ENCODE data around the gene FAM3C. TPM values are rescaled to one million over a fixed set of nuclear protein-coding genes. Genes with fewer than 3 reads are reported as not detected.
"Not testable (repeated sequence)": the region's sequence is repeated elsewhere in the genome, so short reads cannot be mapped to it uniquely, and the experiment has no call there.

The FAM3C gene
- total RNA-seq, 1 donor = 24.9 TPM

- not testable (repeated sequence) for H3K4me1 ChIP-seq (ENCODE audit: insufficient read depth, low read length); H3K27me3 ChIP-seq (ENCODE audit: insufficient read depth, low read length); H3K4me3 ChIP-seq (ENCODE audit: low read length); H3K9me3 ChIP-seq (ENCODE audit: low read depth, low read length)
Measured at GRCh38 chr7:121421743-121422142, 25.6 kb upstream of the FAM3C start.

GRCh38 chr7:121420976-121421375, 24.9 kb upstream of the FAM3C start:
- Histone ChIP-seq H3K4me3 (ENCODE audit: low read length) (no peak overlapping the region), H3K27me3 (ENCODE audit: insufficient read depth, low read length) (no peaks in the 10 kb centered on the region), H3K4me1 (ENCODE audit: insufficient read depth, low read length) (no peaks in the 10 kb centered on the region), H3K9me3 (ENCODE audit: low read depth, low read length) (no peaks in the 10 kb centered on the region)

DNA sequence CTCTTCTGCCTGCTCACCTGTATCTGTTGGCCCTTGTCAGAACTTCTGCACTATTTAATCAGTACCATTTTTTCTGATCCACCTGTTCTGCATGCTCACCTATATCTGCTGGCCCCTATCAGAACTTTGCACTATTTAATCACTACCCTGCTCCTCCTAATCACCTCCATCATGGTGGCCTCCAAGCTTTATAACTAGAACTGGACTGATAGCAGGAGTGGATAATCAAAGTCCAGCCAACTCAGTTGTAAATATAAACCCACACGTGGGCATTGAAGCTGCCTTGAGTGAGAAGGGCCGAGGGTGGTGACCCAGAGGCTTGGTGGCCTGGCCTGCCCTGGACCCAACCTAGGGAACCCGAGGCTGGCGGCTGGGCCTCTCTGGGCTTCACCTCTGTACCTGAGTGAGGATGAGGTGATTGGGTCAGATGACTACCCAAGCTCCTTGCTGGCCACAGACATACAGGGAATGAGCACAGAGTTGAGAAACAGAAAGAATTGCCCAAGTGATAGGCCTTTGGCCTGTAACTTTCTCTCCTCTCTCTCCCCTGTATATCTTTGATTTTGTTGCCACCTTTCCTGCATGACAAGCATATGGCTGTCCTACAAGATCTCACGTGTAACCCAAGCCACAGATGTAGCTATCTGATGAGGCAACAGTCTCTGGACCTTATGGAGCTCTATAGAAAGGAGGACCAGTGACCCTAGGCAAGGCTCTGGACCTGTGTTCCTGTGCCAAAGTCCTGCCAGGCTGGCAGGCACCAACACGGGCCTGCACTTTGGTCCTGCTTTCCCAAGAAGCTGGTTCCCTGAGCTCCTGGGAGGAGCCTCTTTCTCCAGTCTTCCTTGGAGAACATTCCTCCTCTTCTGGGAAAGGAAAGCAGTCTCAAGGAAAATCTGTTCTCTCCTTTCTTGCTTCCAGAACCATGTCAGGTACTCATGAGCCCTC, 23.4 kb upstream of the FAM3C start:
- Histone ChIP-seq H3K9me3 (ENCODE audit: low read depth, low read length) (no peaks in the 10 kb centered on the region), H3K4me3 (ENCODE audit: low read length) (no peak overlapping the region), H3K4me1 (ENCODE audit: insufficient read depth, low read length) (no peaks in the 10 kb centered on the region)

DNA sequence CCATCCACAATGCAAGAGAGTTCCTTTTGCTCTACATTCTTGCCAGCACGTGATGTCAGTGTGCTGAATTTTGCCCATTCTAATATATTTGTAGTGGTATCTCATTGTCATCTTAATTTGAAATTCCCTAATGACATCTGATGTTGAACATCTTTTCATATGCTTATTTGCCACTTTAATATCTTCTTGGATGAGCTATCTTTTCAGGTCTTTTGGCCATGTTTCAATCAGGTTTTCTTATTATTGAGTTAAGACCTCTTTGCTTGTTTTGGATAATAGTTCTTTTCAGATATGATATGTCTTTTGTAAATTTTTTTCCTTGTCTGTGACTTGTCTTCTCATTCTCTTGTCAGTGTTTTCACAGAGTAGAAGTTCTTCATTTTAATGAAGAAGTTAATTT, 20.4 kb upstream of the FAM3C start:
- no peak overlapping the region for H3K4me3 ChIP-seq (ENCODE audit: low read length)
- no peaks in the 10 kb centered on the region for H3K9me3 ChIP-seq (ENCODE audit: low read depth, low read length)

More for the DNA sequence above, 23.4 kb upstream of the FAM3C start:
- no peaks in the 10 kb centered on the region for H3K27me3 ChIP-seq (ENCODE audit: insufficient read depth, low read length)

DNA sequence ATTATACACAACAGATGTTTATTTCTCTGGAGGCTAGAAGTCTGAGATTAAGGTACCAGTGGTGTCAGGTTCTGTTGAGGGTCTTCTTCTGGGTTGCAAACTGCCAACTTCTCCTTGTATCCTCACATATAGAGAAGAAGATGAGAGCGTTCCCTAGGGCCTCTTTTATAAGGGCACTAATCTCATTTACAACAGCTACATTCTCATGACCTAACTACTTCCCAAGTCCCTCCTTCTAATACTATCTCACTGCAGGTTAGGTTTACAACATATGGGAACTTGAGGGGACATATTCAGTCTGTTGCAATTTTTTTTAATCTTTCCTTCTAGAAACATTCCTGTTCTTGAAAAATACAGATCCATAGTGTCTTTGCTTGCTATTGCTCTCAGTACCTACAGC, 18.3 kb upstream of the FAM3C start:
- Histone ChIP-seq H3K27me3 (ENCODE audit: insufficient read depth, low read length) (peaks cover 4% of the 10 kb centered on the region), H3K4me1 (ENCODE audit: insufficient read depth, low read length) (no peaks in the 10 kb centered on the region), H3K9me3 (ENCODE audit: low read depth, low read length) (no peaks in the 10 kb centered on the region), H3K4me3 (ENCODE audit: low read length) (no peak overlapping the region)

More for the DNA sequence above, 20.4 kb upstream of the FAM3C start:
- H3K27me3 ChIP-seq (ENCODE audit: insufficient read depth, low read length) = no peaks in the 10 kb centered on the region
- no peaks in the 10 kb centered on the region for H3K4me1 ChIP-seq (ENCODE audit: insufficient read depth, low read length)

- H3K4me1 ChIP-seq (ENCODE audit: insufficient read depth, low read length) = no peaks in the 10 kb centered on the region
- H3K27me3 ChIP-seq (ENCODE audit: insufficient read depth, low read length) = peaks cover 5% of the 10 kb centered on the region
- no peaks in the 10 kb centered on the region for H3K9me3 ChIP-seq (ENCODE audit: low read depth, low read length)
- H3K4me3 ChIP-seq (ENCODE audit: low read length) = no peak overlapping the region
Measured at GRCh38 chr7:121411597-121411979, 15.5 kb upstream of the FAM3C start.

DNA sequence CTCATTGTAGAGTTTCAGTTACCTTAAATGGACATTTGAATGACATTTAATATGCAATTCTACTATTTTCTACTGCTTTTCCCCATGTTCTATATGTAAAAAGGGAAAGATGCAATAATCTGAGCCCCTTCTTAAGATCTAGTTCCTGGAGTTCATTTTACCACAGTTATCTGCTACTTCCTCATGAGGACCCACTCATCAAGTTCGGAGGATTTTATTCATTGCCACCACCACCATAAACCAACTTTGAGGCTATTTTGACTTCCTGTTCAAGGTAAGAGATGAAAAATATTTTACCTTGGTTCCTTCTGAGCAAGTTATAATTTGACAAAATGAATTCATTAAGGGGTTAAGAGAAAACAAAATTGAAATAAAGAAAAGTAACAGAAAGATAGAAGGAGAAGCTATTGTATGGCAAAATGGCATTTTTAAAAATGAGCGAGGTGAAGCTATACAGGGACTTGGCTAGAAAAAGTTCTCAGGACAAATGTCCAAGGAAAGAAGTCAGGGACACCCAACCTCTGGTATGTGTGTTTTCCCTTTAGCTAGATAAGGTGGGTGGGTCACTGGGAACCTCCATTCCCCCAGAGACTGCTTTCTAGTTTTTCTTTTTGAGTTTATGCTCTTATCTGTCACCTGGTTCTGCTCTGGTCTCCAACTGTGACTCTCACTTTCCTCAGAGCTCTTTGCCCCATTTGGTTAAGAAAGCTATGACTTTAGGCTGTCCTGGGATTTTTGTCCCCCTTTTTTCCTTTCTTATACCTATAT, 14.9 kb upstream of the FAM3C start:
- H3K4me1 ChIP-seq (ENCODE audit: insufficient read depth, low read length) = no peaks in the 10 kb centered on the region
- H3K4me3 ChIP-seq (ENCODE audit: low read length) = no peak overlapping the region
- peaks cover 5% of the 10 kb centered on the region for H3K27me3 ChIP-seq (ENCODE audit: insufficient read depth, low read length)
- H3K9me3 ChIP-seq (ENCODE audit: low read depth, low read length) = no peaks in the 10 kb centered on the region

GRCh38 chr7:121406944-121407343, 10.8 kb upstream of the FAM3C start:
- Histone ChIP-seq H3K4me1 (ENCODE audit: insufficient read depth, low read length) (no peaks in the 10 kb centered on the region), H3K4me3 (ENCODE audit: low read length) (no peak overlapping the region), H3K27me3 (ENCODE audit: insufficient read depth, low read length) (peaks cover 5% of the 10 kb centered on the region), H3K9me3 (ENCODE audit: low read depth, low read length) (no peaks in the 10 kb centered on the region)

DNA sequence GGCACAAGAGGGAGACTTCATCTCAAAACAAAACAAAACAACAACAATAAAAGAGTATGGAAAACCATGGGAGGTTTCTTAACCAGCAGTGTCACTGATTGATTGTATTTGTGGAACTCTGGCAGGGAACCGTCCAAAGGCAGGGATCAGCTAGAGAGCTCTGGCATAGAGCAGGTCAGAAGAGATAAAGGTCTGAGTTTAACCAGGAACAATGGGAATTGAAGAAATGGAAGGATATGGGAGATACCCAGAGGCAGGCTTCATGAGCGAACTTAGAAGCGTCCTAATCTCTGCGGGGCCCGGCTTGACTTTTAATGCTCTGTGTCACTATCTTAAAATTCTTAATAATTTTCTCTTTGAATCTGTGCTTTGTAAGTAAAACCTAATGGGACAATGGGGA, 10.4 kb upstream of the FAM3C start:
- Histone ChIP-seq H3K4me3 (ENCODE audit: low read length) (no peak overlapping the region), H3K9me3 (ENCODE audit: low read depth, low read length) (no peaks in the 10 kb centered on the region), H3K4me1 (ENCODE audit: insufficient read depth, low read length) (no peaks in the 10 kb centered on the region)

GRCh38 chr7:121404348-121404747, 8.2 kb upstream of the FAM3C start:
- H3K4me1 ChIP-seq (ENCODE audit: insufficient read depth, low read length) = no peaks in the 10 kb centered on the region
- peaks cover under 1% of the 10 kb centered on the region for H3K27me3 ChIP-seq (ENCODE audit: insufficient read depth, low read length)
- H3K9me3 ChIP-seq (ENCODE audit: low read depth, low read length) = no peaks in the 10 kb centered on the region
- no peak overlapping the region for H3K4me3 ChIP-seq (ENCODE audit: low read length)

More for the DNA sequence above, 10.4 kb upstream of the FAM3C start:
- H3K27me3 ChIP-seq (ENCODE audit: insufficient read depth, low read length) = peaks cover 5% of the 10 kb centered on the region

DNA sequence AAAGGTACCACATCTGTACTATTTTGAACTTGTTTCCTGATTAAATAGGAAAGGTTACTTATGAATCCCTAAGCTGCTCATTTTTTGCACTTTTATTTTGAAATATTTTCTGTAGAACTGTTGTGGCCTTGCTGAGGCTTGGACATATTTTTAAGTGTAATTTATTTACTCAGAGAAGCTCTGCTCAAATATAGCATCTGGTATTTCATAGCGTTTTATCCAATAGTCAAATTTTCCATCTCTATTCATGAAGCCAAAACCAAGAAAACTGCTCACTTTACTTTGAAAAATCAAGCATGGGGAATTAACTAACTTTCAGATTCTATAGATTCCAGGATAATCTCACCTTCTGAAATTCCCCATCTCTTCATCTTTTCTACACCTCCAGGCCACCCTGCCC, 6.6 kb upstream of the FAM3C start:
- no peaks in the 10 kb centered on the region for H3K27me3 ChIP-seq (ENCODE audit: insufficient read depth, low read length)
- H3K4me1 ChIP-seq (ENCODE audit: insufficient read depth, low read length) = no peaks in the 10 kb centered on the region
- no peak overlapping the region for H3K4me3 ChIP-seq (ENCODE audit: low read length)
- H3K9me3 ChIP-seq (ENCODE audit: low read depth, low read length) = no peaks in the 10 kb centered on the region

DNA sequence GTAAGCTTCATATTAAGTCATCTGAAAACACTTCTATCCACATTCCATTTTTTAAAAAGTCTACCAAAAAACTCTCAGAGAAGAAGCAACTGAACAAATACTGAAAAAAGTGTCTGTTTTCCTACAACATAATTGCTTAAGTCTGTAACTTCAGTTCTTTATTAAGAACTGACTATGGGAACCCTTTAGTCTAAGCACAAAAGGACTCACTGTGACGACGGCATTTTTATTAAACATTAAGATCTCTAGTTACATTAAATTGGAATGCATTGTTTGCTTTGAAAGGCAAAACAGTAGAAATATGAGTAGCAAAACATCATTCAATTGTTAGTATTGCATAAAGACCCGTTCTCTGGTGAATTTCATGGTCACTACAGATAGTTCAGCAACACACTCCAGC, 5.8 kb upstream of the FAM3C start:
- Histone ChIP-seq H3K9me3 (ENCODE audit: low read depth, low read length) (no peaks in the 10 kb centered on the region), H3K27me3 (ENCODE audit: insufficient read depth, low read length) (no peaks in the 10 kb centered on the region), H3K4me3 (ENCODE audit: low read length) (no peak overlapping the region), H3K4me1 (ENCODE audit: insufficient read depth, low read length) (no peaks in the 10 kb centered on the region)

- H3K27me3 ChIP-seq (ENCODE audit: insufficient read depth, low read length) = no peaks in the 10 kb centered on the region
- no peaks in the 10 kb centered on the region for H3K9me3 ChIP-seq (ENCODE audit: low read depth, low read length)
- no peak overlapping the region for H3K4me3 ChIP-seq (ENCODE audit: low read length)
- H3K4me1 ChIP-seq (ENCODE audit: insufficient read depth, low read length) = peaks cover 7% of the 10 kb centered on the region
Measured at GRCh38 chr7:121398246-121398645, 2.1 kb upstream of the FAM3C start.

GRCh38 chr7:121397822-121398221, 1.7 kb upstream of the FAM3C start:
- peaks cover 7% of the 10 kb centered on the region for H3K4me1 ChIP-seq (ENCODE audit: insufficient read depth, low read length)
- H3K27me3 ChIP-seq (ENCODE audit: insufficient read depth, low read length) = no peaks in the 10 kb centered on the region
- H3K9me3 ChIP-seq (ENCODE audit: low read depth, low read length) = no peaks in the 10 kb centered on the region
- H3K4me3 ChIP-seq (ENCODE audit: low read length) = no peak overlapping the region

- H3K27me3 ChIP-seq (ENCODE audit: insufficient read depth, low read length) = no peaks in the 10 kb centered on the region
- peaks cover 7% of the 10 kb centered on the region for H3K4me1 ChIP-seq (ENCODE audit: insufficient read depth, low read length)
- H3K9me3 ChIP-seq (ENCODE audit: low read depth, low read length) = no peaks in the 10 kb centered on the region
- H3K4me3 ChIP-seq (ENCODE audit: low read length) = no peak overlapping the region
Measured at GRCh38 chr7:121397361-121397760, 1.3 kb upstream of the FAM3C start.
